GM19351 (cell line): ENCODE measurements around the gene MEIKIN.

Experiments
- ATAC-seq: cut with Tn5 transposase; IDR thresholded peaks from one replicate; pipeline ENCODE4 v1.9.1; 2021; ENCODE audit warnings: mild to moderate bottlenecking, moderate library complexity; ENCODE audit not compliant: unreplicated experiment

Gene MEIKIN

GRCh38 chr5:131974016-131974415 lies 28.6 kb upstream of the MEIKIN start:
- no peak for ATAC-seq

GRCh38 chr5:131973089-131973712 lies 27.7 kb upstream of the MEIKIN start:
- ATAC-seq: no peak

- ATAC-seq: no peak
Measured at GRCh38 chr5:131968396-131968954, 23.0 kb upstream of the MEIKIN start.

- no peak for ATAC-seq
Measured at GRCh38 chr5:131966551-131966950, 21.1 kb upstream of the MEIKIN start.

- ATAC-seq: no peak
Measured at GRCh38 chr5:131965826-131966415, 20.5 kb upstream of the MEIKIN start.

GRCh38 chr5:131959906-131960305 lies 14.4 kb upstream of the MEIKIN start:
- no peak for ATAC-seq

GRCh38 chr5:131959136-131959535 lies 13.7 kb upstream of the MEIKIN start:
- ATAC-seq: no peak

GRCh38 chr5:131957721-131958441 lies 12.4 kb upstream of the MEIKIN start:
- no peak for ATAC-seq

GRCh38 chr5:131953969-131954368 lies 8.5 kb upstream of the MEIKIN start:
- peak; percentile 81 for ATAC-seq

- no peak for ATAC-seq
Measured at GRCh38 chr5:131952301-131952857, 6.9 kb upstream of the MEIKIN start.

GRCh38 chr5:131950706-131951105 lies 5.2 kb upstream of the MEIKIN start:
- no peak for ATAC-seq

GRCh38 chr5:131947445-131947844 lies 2.0 kb upstream of the MEIKIN start:
- no peak for ATAC-seq

- no peak for ATAC-seq
Measured at GRCh38 chr5:131944702-131945550, 537 bp downstream of the MEIKIN start.

- no peak for ATAC-seq
Measured at GRCh38 chr5:131943916-131944315, 1.5 kb downstream of the MEIKIN start.

- ATAC-seq: no peak
Measured at GRCh38 chr5:131942016-131942415, 3.4 kb downstream of the MEIKIN start.

GRCh38 chr5:131939690-131940345 lies 5.6 kb downstream of the MEIKIN start:
- no peak for ATAC-seq

GRCh38 chr5:131932235-131932634 lies 13.2 kb downstream of the MEIKIN start:
- ATAC-seq: no peak

GRCh38 chr5:131928957-131929356 lies 16.5 kb downstream of the MEIKIN start:
- no peak for ATAC-seq

- no peak for ATAC-seq
Measured at GRCh38 chr5:131926168-131926567, 19.3 kb downstream of the MEIKIN start.

- ATAC-seq: no peak
Measured at GRCh38 chr5:131916481-131916880, 29.0 kb downstream of the MEIKIN start.
